GM18909 (cell line): Measurements from ENCODE around the gene RAB1A.
"Not testable (repeated sequence)": the region's sequence is repeated elsewhere in the genome, so short reads cannot be mapped to it uniquely, and the experiment has no call there.

Experiments used
- ATAC-seq: cut with Tn5 transposase; IDR thresholded peaks from one replicate; pipeline ENCODE4 v1.9.1; 2021; ENCODE audit warnings: mild to moderate bottlenecking; ENCODE audit not compliant: unreplicated experiment, poor library complexity

Gene RAB1A

GRCh38 chr2:65129826-65130663, at the start of gene RAB1A:
Gene RAB1A, minus strand, starts transcription at chr2:65130106. Its CDS starts 191 bp downstream, at chr2:65129915.
- peak; percentile 97 for ATAC-seq

GRCh38 chr2:65177751-65178442, 48.0 kb upstream of the RAB1A start:
- no peak for ATAC-seq

- no peak for ATAC-seq
Observed at GRCh38 chr2:65175894-65176530, 46.1 kb upstream of the RAB1A start.

DNA sequence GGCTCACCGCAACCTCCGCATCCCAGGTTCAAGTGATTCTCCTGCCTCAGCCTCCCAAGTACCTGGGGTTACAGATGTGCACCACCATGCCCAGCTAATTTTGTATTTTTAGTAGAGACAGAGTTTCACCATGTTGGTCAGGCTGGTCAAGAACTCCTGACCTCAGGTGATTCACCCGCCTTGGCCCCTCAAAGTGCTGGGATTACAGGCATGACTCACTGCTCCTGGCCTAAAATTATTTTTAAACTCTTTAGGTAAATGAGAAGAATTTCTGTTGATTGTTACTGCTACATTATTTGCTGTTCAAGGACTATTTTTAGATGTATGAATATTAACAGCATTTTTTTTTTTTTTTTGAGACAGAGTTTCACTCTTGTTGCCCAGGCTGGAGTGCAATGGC, 44.1 kb upstream of the RAB1A start:
- ATAC-seq, result not testable (repeated sequence)

GRCh38 chr2:65172994-65173790, 43.3 kb upstream of the RAB1A start:
- no peak for ATAC-seq

DNA sequence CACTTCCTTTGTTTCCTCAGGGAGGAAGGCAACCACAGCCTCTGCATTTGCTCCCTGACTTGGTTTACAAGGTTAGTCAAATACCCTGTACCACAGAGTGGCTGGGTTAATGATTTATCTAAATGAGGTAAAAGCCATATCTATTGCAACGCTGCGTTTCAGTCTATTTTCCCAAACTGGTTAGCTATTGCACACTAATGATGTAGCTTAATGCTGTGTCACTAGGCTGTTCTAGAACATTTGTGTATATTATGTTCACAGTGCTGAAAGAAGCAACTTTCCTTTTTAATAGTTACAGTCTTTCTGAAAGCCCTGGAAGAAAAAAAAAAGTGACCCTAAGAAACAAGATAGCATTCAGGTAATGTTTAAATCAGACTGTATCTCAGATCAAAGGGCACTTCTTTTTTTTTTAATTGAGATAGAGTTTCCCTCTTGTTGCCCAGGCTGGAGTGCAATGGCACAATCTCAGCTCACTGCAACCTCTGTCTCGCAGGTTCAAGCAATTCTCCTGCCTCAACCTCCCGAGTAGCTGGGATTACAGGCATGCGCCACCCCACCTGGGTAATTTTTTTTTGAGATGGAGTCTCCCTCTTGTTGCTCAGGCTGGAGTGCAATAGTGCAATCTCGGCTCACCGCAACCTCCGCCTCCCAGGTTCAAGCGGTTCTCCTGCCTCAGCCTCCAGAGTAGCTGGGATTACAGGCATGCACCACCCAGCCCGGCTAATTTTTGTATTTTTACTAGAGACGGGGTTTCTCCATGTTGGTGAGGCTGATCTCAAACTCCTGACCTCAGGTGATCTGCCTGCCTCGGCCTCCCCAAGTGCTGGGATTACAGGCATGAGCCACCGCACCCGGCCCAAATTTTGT, 40.9 kb upstream of the RAB1A start:
- ATAC-seq, result not testable (repeated sequence)

- no peak for ATAC-seq
Observed at GRCh38 chr2:65169760-65170136, 39.8 kb upstream of the RAB1A start.

DNA sequence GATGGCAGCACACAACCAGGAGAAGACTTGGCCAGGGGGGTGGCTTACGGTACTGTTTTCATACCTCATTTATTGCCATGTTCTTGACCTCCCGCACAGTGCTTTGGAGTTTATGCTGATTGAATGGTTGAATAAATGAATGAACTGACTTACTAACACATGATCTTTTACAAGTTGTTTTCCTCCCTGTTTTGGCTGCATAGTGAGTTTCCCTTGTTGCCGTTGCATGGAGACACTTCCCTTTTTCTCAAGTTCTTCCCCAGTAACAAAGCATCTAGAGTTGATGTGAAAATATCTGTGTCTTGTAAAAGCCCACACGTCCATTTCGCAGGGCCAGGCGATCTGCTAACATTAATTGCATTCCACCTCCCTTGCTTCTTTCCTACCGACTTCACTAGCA, 35.7 kb upstream of the RAB1A start:
- no peak for ATAC-seq

DNA sequence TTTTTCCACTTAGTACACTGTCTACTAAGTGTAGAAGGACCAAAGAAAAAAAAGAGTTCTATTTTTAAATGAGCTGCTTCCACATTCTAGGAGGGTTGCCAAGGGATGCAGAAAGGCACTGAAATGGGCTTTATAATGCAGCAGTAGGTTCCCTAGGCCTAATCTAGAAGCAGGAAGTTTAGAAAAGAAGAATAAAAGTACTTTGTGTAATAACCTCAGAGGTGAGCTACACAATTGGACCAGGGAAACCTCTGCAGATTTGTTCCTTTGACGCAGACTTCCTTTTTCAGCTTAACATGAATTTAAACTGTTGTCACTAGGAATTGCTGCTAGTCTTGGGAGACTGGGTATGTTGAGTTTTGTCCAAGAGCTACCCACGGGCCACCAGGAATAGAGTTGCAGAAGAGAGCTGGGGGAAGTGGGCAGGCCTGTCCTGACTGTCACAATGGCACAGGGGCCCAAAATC, 34.6 kb upstream of the RAB1A start:
- no peak for ATAC-seq

GRCh38 chr2:65161551-65162100, 31.7 kb upstream of the RAB1A start:
- no peak for ATAC-seq

GRCh38 chr2:65159906-65160305, 30.0 kb upstream of the RAB1A start:
- no peak for ATAC-seq

DNA sequence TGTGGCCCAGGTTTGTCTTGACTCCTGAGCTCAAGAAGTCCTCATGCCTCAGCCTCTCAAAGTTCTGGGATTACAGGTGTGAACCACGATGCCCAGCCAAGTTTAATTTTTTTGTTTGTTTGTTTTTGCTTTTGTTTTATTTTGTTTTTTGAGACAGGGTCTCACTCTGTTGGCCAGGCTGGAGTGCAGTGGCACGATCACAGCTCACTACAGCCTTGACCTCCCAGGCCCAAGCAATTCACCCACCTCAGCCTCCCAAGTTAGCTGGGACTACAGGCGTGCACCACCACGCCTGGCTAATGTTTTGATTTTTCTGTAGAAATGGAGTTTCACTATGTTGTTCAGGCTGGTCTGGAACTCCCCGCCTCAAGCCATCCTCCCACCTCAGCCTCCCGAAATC, 29.4 kb upstream of the RAB1A start:
- no peak for ATAC-seq

- ATAC-seq, result no peak
Observed at GRCh38 chr2:65158557-65158956, 28.7 kb upstream of the RAB1A start.

DNA sequence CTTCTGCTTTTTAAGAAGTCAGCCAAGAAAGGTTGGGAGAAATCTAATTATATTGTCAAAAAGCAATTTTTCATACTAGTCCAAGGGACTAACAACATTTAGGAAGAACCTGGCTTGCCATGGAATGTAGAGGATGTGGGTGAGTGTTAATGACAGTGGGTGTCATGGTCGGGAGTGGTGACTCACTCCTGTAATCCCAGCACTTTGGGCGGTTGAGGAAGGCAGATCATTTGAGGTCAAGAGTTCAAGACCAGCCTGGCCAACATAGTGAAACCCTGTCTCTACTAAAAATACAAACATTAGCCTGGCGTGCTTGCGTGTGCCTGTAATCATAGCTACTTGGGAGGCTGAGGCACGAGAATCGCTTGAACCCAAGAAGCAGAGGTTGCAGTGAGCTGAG, 27.9 kb upstream of the RAB1A start:
- ATAC-seq, result not testable (repeated sequence)

GRCh38 chr2:65156041-65156440, 26.1 kb upstream of the RAB1A start:
- no peak for ATAC-seq

DNA sequence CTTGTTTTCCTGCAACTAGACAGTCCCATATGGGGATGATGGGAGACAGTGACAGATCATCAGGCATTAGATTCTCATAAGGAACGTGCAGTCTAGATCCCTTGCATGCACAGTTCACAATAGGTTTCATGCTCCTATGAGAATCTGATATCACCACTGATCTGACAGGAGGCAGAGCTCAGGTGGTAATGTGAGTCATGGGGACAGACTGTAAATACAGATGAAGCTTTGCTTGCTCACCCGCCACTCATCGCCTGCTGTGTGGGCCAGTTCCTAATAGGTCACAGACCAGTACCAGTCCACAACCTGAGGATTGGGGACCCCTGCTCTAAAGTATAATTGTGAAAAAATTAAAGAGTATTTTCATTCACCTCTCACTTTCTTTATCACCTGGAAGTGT, 23.6 kb upstream of the RAB1A start:
- ATAC-seq, result no peak

DNA sequence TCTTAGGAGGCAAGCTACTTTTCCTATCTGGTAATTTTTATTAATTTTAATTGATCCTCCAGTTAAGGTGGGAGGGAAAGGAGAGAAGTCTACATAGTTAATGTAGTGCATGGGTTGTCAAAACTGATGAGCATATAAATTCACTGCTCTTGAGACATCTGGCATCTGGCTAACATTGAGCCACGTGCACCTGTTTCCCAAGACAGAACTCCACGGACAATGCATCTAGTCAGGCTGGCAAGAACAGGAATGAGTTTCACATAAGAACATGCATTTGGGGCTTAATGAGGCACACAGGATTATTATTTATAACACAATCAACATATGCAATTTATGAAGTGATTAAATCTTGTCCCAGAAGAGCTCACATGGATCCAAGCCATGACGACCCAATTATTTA, 16.2 kb upstream of the RAB1A start:
- no peak for ATAC-seq

DNA sequence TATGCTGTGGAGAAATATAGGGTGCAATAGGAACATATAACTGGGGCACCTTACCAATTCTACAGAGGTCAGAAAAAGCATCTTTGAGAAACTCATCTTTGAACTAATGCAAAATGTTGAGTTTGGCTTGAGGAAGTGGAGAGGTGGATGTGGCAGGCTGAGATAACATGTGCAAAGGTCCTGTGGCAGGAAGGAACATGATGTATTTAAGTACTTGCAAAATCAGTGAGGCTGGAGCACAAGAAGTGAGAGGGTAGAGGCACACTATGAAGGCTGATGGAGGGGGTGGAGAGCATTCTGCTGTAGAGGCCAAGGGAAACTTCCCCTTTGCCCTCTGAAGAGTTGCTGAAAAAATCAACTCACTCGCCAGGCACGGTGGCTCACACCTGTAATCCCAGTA, 14.7 kb upstream of the RAB1A start:
- ATAC-seq, result no peak

- no peak for ATAC-seq
Observed at GRCh38 chr2:65142515-65142914, 12.6 kb upstream of the RAB1A start.
